Omental fat pad (tissue), 4 donors: ENCODE data around the gene ASTN2. TPM values are rescaled to one million over a fixed set of nuclear protein-coding genes. Genes with fewer than 3 reads are reported as not detected.
A peak's percentile ranks its signal among the peaks of the same experiment; 100 is the strongest.

Experiments
- ATAC-seq: fragments of 150-250 bp; one replicate; pipeline ENCODE4 v1.9.1; 2016; ENCODE audit warnings: mild to moderate bottlenecking, moderate library complexity; ENCODE audit not compliant: low FRiP score
- DNase-seq: peaks from one replicate; pipeline ENCODE4 v3.0.0-alpha.2; 2019; ENCODE audit warnings: low spot score
- small RNA-seq: library from RNA; depleted of rRNA; stranded (forward); fragments of <200 nt; gene quantifications from one replicate; pipeline ENCODE3, GENCODE V24; 2016
- total RNA-seq, 4 donors: library from RNA; depleted of rRNA; stranded (reverse); fragments of >200 nt; gene quantifications; one replicate each; pipeline ENCODE4 v1.1.0, GENCODE V29; 2016
- TF ChIP-seq, protein P1 (sequence below), 3 donors: fragments of 450-650 bp; IDR thresholded peaks; one replicate each; pipeline ENCODE4 v1.5.1; 2016 to 2017; ENCODE audit warnings: antibody characterized with exemption in 3 of 3, mild to moderate bottlenecking in 3 of 3, moderate library complexity in 2 of 3

ASTN2 gene
- total RNA-seq, 4 donors from 2014 or later = 1.1 to 8.4 (median 3.6) TPM

DNA sequence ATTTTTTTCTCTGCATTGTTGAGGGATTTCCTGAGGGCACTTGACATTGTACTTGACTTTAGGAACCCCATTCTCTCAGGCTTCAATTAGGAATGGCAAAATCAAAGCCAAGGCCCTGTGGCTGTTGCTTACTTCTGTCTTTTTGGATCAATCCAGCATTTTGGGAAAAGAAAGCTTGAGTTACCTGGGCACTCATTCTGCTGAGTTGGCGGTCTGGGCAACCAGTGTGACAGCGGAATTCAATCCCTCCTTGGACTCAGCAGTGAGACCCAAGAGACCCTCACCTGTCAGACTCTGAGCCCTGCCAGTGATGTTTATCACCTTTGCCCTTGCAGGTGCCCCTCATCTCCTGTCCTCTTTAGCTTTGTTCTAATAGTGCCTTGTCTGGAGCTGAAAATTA, 1036.0 kb downstream of the ASTN2 start:
- TF ChIP-seq, protein P1, sequence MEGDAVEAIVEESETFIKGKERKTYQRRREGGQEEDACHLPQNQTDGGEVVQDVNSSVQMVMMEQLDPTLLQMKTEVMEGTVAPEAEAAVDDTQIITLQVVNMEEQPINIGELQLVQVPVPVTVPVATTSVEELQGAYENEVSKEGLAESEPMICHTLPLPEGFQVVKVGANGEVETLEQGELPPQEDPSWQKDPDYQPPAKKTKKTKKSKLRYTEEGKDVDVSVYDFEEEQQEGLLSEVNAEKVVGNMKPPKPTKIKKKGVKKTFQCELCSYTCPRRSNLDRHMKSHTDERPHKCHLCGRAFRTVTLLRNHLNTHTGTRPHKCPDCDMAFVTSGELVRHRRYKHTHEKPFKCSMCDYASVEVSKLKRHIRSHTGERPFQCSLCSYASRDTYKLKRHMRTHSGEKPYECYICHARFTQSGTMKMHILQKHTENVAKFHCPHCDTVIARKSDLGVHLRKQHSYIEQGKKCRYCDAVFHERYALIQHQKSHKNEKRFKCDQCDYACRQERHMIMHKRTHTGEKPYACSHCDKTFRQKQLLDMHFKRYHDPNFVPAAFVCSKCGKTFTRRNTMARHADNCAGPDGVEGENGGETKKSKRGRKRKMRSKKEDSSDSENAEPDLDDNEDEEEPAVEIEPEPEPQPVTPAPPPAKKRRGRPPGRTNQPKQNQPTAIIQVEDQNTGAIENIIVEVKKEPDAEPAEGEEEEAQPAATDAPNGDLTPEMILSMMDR (IDR thresholded peaks at IDR 0.05) = no peak
- no peak for ATAC-seq

DNA sequence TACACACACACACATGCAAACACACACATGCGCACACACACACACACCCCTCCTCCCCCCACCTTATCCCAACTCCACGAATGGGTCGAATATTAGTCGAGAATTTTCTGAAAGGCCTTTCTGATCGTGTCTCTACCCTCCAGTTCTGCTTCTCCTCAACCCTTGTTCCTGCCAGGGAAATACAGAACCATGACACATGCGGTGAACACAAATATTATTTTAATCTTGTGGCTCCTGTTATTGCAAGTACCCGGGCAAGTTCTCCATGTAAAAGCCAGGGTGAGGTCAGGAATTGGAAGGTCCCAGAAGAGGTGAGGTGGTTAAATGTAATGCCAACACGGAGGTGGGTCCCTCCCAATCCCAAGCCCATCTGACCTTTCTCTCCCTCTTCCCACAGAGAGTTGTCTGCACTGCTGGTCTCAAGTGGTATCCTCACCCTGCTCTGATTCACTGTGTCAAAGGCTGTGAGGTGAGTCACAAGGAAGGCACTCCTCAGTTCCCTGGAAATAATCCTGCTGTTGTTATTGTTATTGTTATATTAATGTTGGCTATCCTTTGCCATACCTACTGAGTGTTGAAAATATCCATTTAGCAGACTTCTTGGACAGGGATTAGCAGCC, 1037.6 kb downstream of the ASTN2 start:
- TF ChIP-seq, protein P1 (IDR thresholded peaks at IDR 0.05) = no peak
- DNase-seq (no peak), ATAC-seq (peak; percentile 68)

More for the DNA sequence above, 1036.0 kb downstream of the ASTN2 start:
- DNase-seq = no peak

Small RNA genes lying within 50 kb of the gene (small RNA-seq; reads per million reads assigned to genes)
- not detected for gene SNORA70C
